C4-2B (cell line): ENCODE measurements around the gene TAF11.

Source experiments
- H3K27ac ChIP-seq: fragments of 450-650 bp; 2 replicates; pipeline ENCODE4 v1.5.1; 2017
- CTCF ChIP-seq: fragments of 450-650 bp; conservative IDR thresholded peaks from 2 replicates; pipeline ENCODE4 v1.5.1; 2017; ENCODE audit warnings: mild to moderate bottlenecking
- ZFX ChIP-seq: fragments of 450-650 bp; IDR thresholded peaks from 2 replicates; pipeline ENCODE4 v1.6.1; 2017

Gene TAF11

GRCh38 chr6:34926655-34927054 lies 38.8 kb upstream of the TAF11 start:
- H3K27ac ChIP-seq, result no peak overlapping the region
- TF ChIP-seq ZFX, result no peak
- TF ChIP-seq CTCF, result no peak

GRCh38 chr6:34924831-34925625 lies 37.2 kb upstream of the TAF11 start:
- H3K27ac ChIP-seq, result no peak overlapping the region

GRCh38 chr6:34922177-34922663 lies 34.4 kb upstream of the TAF11 start:
- H3K27ac ChIP-seq, result no peak overlapping the region
- no peak for TF ChIP-seq CTCF
- TF ChIP-seq ZFX, result no peak

More at GRCh38 chr6:34924831-34925625, 37.2 kb upstream of the TAF11 start:
- no peak for TF ChIP-seq CTCF
- TF ChIP-seq ZFX, result no peak

- TF ChIP-seq CTCF (no peak), ZFX (no peak)
Observed at GRCh38 chr6:34920097-34920496, 32.3 kb upstream of the TAF11 start.

GRCh38 chr6:34919651-34920050 lies 31.8 kb upstream of the TAF11 start:
- no peak overlapping the region for H3K27ac ChIP-seq
- no peak for TF ChIP-seq CTCF
- TF ChIP-seq ZFX, result no peak

More at GRCh38 chr6:34920097-34920496, 32.3 kb upstream of the TAF11 start:
- H3K27ac ChIP-seq, result no peak overlapping the region

- no peak overlapping the region for H3K27ac ChIP-seq
- no peak for TF ChIP-seq CTCF
- TF ChIP-seq ZFX, result no peak
Observed at GRCh38 chr6:34917626-34918285, 29.9 kb upstream of the TAF11 start.

GRCh38 chr6:34916348-34916967 lies 28.6 kb upstream of the TAF11 start:
- TF ChIP-seq ZFX (no peak), CTCF (no peak)
- no peak overlapping the region for H3K27ac ChIP-seq
